WTC11 (cell line): Measurements from ENCODE around the gene USP47. TPM values are rescaled to one million over a fixed set of nuclear protein-coding genes. Genes with fewer than 3 reads are reported as not detected.

Experiments
- ATAC-seq: fragments of 200-7000 bp; cut with Tn5 transposase; 2 replicates; pipeline ENCODE4 v1.10.0; 2021; ENCODE audit warnings: mild to moderate bottlenecking, moderate library complexity
- CTCF ChIA-PET: fragments of 300-600 bp; sonication (Branson Sonifier 250); formaldehyde crosslinking; loops from one replicate; lab custom pipeline; 2021; ENCODE audit warnings: antibody characterized with exemption; lab: Charles Lee
- POLR2A ChIA-PET: fragments of 350-600 bp; sonication (Branson Sonifier 250); formaldehyde crosslinking; loops from one replicate; lab custom pipeline; 2021; ENCODE audit warnings: antibody characterized with exemption; lab: Charles Lee
- DNase-seq: peaks from one replicate; pipeline ENCODE4 v3.0.0; 2021; ENCODE audit warnings: low spot score
- H3K27ac Mint-ChIP-seq: 2 replicates; pipeline ENCODE4 v1.8.0; 2021; ENCODE audit warnings: mixed read lengths
- H3K27me3 Mint-ChIP-seq: 2 replicates; pipeline ENCODE4 v1.8.0; 2021; ENCODE audit warnings: low read depth, mild to moderate bottlenecking, moderate library complexity, mixed read lengths
- H3K36me3 Mint-ChIP-seq: 2 replicates; pipeline ENCODE4 v1.8.0; 2021; ENCODE audit warnings: mixed read lengths
- H3K4me1 Mint-ChIP-seq: 2 replicates; pipeline ENCODE4 v1.8.0; 2022; ENCODE audit warnings: mixed read lengths
- H3K4me3 Mint-ChIP-seq: 2 replicates; pipeline ENCODE4 v1.8.0; 2021; ENCODE audit warnings: mild to moderate bottlenecking, moderate library complexity, mixed read lengths
- H3K9me3 Mint-ChIP-seq: 2 replicates; pipeline ENCODE4 v1.8.0; 2021; ENCODE audit warnings: mixed read lengths
- AR ChIP-seq: fragments of 250-450 bp; sonication (Bioruptor Pico); IDR thresholded peaks from 2 replicates; pipeline ENCODE4 v1.9.0; 2021; ENCODE audit warnings: mild to moderate bottlenecking
- ATF1 ChIP-seq: sonication (generic); formaldehyde crosslinking; IDR thresholded peaks from 2 replicates; pipeline ENCODE4 v1.8.1; 2023; ENCODE audit warnings: mild to moderate bottlenecking, moderate library complexity, missing genetic modification reagents
- ATF6 ChIP-seq: sonication (generic); formaldehyde crosslinking; IDR thresholded peaks from 2 replicates; pipeline ENCODE4 v1.8.1; 2023; ENCODE audit warnings: mild to moderate bottlenecking, missing genetic modification reagents
- E2F4 ChIP-seq: sonication (generic); formaldehyde crosslinking; IDR thresholded peaks from 2 replicates; pipeline ENCODE4 v1.8.1; 2022; ENCODE audit warnings: low read depth, mild to moderate bottlenecking, moderate library complexity, missing genetic modification reagents, borderline replicate concordance
- ESRRA ChIP-seq: sonication (generic); formaldehyde crosslinking; IDR thresholded peaks from 2 replicates; pipeline ENCODE4 v1.8.1; 2022; ENCODE audit warnings: mild to moderate bottlenecking, missing genetic modification reagents, borderline replicate concordance
- GABPB1 ChIP-seq: sonication (generic); formaldehyde crosslinking; IDR thresholded peaks from 2 replicates; pipeline ENCODE4 v1.8.1; 2023; ENCODE audit warnings: mild to moderate bottlenecking, missing genetic modification reagents
- HMGA2 ChIP-seq: fragments of 250-450 bp; sonication (Bioruptor Pico); IDR thresholded peaks from 2 replicates; pipeline ENCODE4 v1.4.0; 2021; ENCODE audit warnings: mild to moderate bottlenecking, moderate library complexity
- KAT7 ChIP-seq: sonication (generic); formaldehyde crosslinking; IDR thresholded peaks from 2 replicates; pipeline ENCODE4 v1.8.1; 2023; ENCODE audit warnings: missing genetic modification reagents, mild to moderate bottlenecking, borderline replicate concordance
- MXD4 ChIP-seq: fragments of 250-450 bp; sonication (Bioruptor Pico); IDR thresholded peaks from 2 replicates; pipeline ENCODE4 v1.8.0; 2021; ENCODE audit warnings: mild to moderate bottlenecking, moderate library complexity, borderline replicate concordance
- NFE2L1 ChIP-seq: sonication (generic); formaldehyde crosslinking; IDR thresholded peaks from 2 replicates; pipeline ENCODE4 v1.8.1; 2023; ENCODE audit warnings: missing genetic modification reagents
- NR1H2 ChIP-seq: sonication (generic); formaldehyde crosslinking; IDR thresholded peaks from 2 replicates; pipeline ENCODE4 v1.9.0; 2021; ENCODE audit warnings: mild to moderate bottlenecking, moderate library complexity, missing genetic modification reagents
- NR3C1 ChIP-seq: sonication (generic); formaldehyde crosslinking; conservative IDR thresholded peaks from 2 replicates; pipeline ENCODE4 v1.8.1; 2023; ENCODE audit warnings: low read depth, mild to moderate bottlenecking, missing genetic modification reagents
- PREB ChIP-seq: sonication (generic); formaldehyde crosslinking; IDR thresholded peaks from 2 replicates; pipeline ENCODE4 v1.8.1; 2022; ENCODE audit warnings: mild to moderate bottlenecking, missing genetic modification reagents, moderate library complexity, borderline replicate concordance
- RORB ChIP-seq: fragments of 250-450 bp; sonication (Bioruptor Pico); IDR thresholded peaks from 2 replicates; pipeline ENCODE4 v1.9.0; 2021; ENCODE audit warnings: mild to moderate bottlenecking
- SMAD4 ChIP-seq: sonication (generic); formaldehyde crosslinking; IDR thresholded peaks from 2 replicates; pipeline ENCODE4 v1.8.0; 2022; ENCODE audit warnings: mild to moderate bottlenecking, missing genetic modification reagents
- TEAD1 ChIP-seq: sonication (generic); formaldehyde crosslinking; IDR thresholded peaks from 2 replicates; pipeline ENCODE4 v1.8.0; 2022; ENCODE audit warnings: mild to moderate bottlenecking, missing genetic modification reagents
- ZBTB43 ChIP-seq: sonication (generic); formaldehyde crosslinking; IDR thresholded peaks from 2 replicates; pipeline ENCODE4 v1.8.1; 2023; ENCODE audit warnings: mild to moderate bottlenecking, missing genetic modification reagents
- ZNF671 ChIP-seq: fragments of 250-450 bp; sonication (Bioruptor Pico); IDR thresholded peaks from 2 replicates; pipeline ENCODE4 v1.8.0; 2021; ENCODE audit warnings: mild to moderate bottlenecking
- total RNA-seq: library from RNA; stranded (reverse); gene quantifications from 3 replicates; pipeline ENCODE4 v1.2.3, GENCODE V29; 2021

USP47 gene
- total RNA-seq, 1 experiment from 2014 or later: 19.7 TPM

- POLR2A ChIA-PET: no interaction called here
Measured at GRCh38 chr11:11844272-11844671, 2.5 kb downstream of the USP47 start.

GRCh38 chr11:11845071-11845470 is 3.3 kb downstream of the USP47 start:
- H3K27me3 Mint-ChIP-seq: no peaks in the 10 kb centered on the region
- no peak for TF ChIP-seq SMAD4 (CRISPR knock-in tag)
- no peak for TF ChIP-seq GABPB1 (CRISPR knock-in tag)
- TF ChIP-seq NR3C1: no peak
- no peak for TF ChIP-seq TEAD1 (CRISPR knock-in tag)
- no peak for TF ChIP-seq AR (CRISPR knock-in tag)
- no peak for TF ChIP-seq E2F4 (CRISPR knock-in tag)
- no peak for TF ChIP-seq KAT7 (CRISPR knock-in tag)
- no peak for TF ChIP-seq ESRRA
- TF ChIP-seq HMGA2 (CRISPR knock-in tag): no peak
- TF ChIP-seq ZNF671 (CRISPR knock-in tag): no peak
- TF ChIP-seq MXD4 (CRISPR knock-in tag): no peak
- no peaks in the 10 kb centered on the region for H3K9me3 Mint-ChIP-seq
- H3K36me3 Mint-ChIP-seq: no peaks in the 10 kb centered on the region
- CTCF ChIA-PET: no interaction called here
- H3K27ac Mint-ChIP-seq: peak overlapping the region; percentile 84; the same call in 1 of the 2 replicates
- peaks cover 17% of the 10 kb centered on the region for H3K4me1 Mint-ChIP-seq
- ATAC-seq (no peak), DNase-seq (no peak)
- POLR2A ChIA-PET: no interaction called here
- peak overlapping the region; percentile 20; the same call in 1 of the 2 replicates for H3K4me3 Mint-ChIP-seq

More at GRCh38 chr11:11844272-11844671, 2.5 kb downstream of the USP47 start:
- Mint-ChIP-seq H3K36me3 (no peaks in the 10 kb centered on the region), H3K4me3 (no peak overlapping the region), H3K27me3 (no peaks in the 10 kb centered on the region), H3K27ac (no peak overlapping the region), H3K9me3 (no peaks in the 10 kb centered on the region), H3K4me1 (peaks cover 9% of the 10 kb centered on the region)
- no peak for ATAC-seq
- TF ChIP-seq ATF1 (CRISPR knock-in tag) (no peak), NR1H2 (CRISPR knock-in tag) (no peak), PREB (CRISPR knock-in tag) (no peak), RORB (CRISPR knock-in tag) (no peak), NFE2L1 (CRISPR knock-in tag) (no peak), ATF6 (no peak), ZBTB43 (no peak), TEAD1 (CRISPR knock-in tag) (no peak)
- CTCF ChIA-PET: no interaction called here
- DNase-seq: no peak
